Esophagus squamous epithelium (tissue), 4 donors: ENCODE measurements around the gene LDLRAD3. TPM values are rescaled to one million over a fixed set of nuclear protein-coding genes. Genes with fewer than 3 reads are reported as not detected.

Experiments
- small RNA-seq, 4 donors: library from RNA; depleted of rRNA; stranded (forward); fragments of <200 nt; gene quantifications; one replicate each; pipeline ENCODE3, GENCODE V24; 2016
- total RNA-seq, 4 donors: library from RNA; depleted of rRNA; stranded (reverse); fragments of >200 nt; gene quantifications; one replicate each; pipeline ENCODE4 v1.1.0, GENCODE V29; 2016

Gene LDLRAD3
- total RNA-seq, 4 donors from 2014 or later: 5.0 to 16.8 (median 8.2) TPM

Small RNAs within 50 kb of the gene (small RNA-seq; reads per million reads assigned to genes)
- gene MIR3973: 0 reads per million in 4 donors
